Adrenal gland (tissue), 5 donors: ENCODE data around the gene PAMR1.

Experiments used
- POLR2A ChIP-seq, 2 donors: fragments of 450-650 bp; IDR thresholded peaks; one replicate each; pipeline ENCODE4 v1.6.1; 2017; ENCODE audit warnings: antibody characterized with exemption in 2 of 2, mild to moderate bottlenecking in 2 of 2, moderate library complexity in 1 of 2
- TF ChIP-seq, protein P1 (sequence below), 6 experiments: fragments of 450-650 bp in 4 of 6; fragments of 200-600 bp in 2 of 6; sonication (generic) in 1 of 6; IDR thresholded peaks; 1 replicate in 5 of 6; 2 replicates in 1 of 6; pipeline versions ENCODE4 v1.5.1 to v1.8.0; 2016 to 2021; ENCODE audit warnings: antibody characterized with exemption in 6 of 6, mild to moderate bottlenecking in 2 of 6, moderate library complexity in 1 of 6
- donor health status: DM: no; HTN: no; CAD: no.

DNA sequence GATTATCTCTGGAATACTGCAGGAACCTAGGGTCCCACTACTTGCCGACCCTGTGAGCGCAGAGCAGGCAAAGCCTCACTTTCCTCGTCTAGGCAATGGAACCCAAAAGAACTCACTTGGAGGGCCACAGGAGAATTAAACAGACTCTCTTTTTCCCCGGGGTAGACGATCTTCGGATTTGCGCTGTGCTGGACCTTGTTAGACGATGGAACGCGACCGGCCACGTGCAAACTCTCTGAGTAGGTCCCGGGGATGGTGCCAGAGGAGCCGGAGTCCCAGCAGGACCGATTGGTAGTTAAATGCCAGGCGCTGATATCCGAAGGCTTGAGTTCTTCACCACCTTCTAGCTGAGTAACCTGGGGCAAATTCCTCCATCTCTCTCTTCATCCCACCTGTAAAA, 105.0 kb downstream of the PAMR1 start:
- TF ChIP-seq, protein P1, sequence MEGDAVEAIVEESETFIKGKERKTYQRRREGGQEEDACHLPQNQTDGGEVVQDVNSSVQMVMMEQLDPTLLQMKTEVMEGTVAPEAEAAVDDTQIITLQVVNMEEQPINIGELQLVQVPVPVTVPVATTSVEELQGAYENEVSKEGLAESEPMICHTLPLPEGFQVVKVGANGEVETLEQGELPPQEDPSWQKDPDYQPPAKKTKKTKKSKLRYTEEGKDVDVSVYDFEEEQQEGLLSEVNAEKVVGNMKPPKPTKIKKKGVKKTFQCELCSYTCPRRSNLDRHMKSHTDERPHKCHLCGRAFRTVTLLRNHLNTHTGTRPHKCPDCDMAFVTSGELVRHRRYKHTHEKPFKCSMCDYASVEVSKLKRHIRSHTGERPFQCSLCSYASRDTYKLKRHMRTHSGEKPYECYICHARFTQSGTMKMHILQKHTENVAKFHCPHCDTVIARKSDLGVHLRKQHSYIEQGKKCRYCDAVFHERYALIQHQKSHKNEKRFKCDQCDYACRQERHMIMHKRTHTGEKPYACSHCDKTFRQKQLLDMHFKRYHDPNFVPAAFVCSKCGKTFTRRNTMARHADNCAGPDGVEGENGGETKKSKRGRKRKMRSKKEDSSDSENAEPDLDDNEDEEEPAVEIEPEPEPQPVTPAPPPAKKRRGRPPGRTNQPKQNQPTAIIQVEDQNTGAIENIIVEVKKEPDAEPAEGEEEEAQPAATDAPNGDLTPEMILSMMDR (IDR thresholded peaks at IDR 0.05), result no peak
- no peak for TF ChIP-seq POLR2A (IDR thresholded peaks at IDR 0.05)
